ENCODE results near the gene PLXDC2. TPM values are rescaled to one million over a fixed set of nuclear protein-coding genes. Genes with fewer than 3 reads are reported as not detected.
A peak's percentile ranks its signal among the peaks of the same experiment; 100 is the strongest.

The PLXDC2 gene
- total RNA-seq, 1 donor from 2014 or later, result 94.1 TPM

- no peak overlapping the region for H3K4me3 ChIP-seq
- intact Hi-C loops (cut with DNase I), result no loop called here
These were observed 151.7 kb downstream of the PLXDC2 start for GRCh38 chr10:19967981-19968380.

DNA sequence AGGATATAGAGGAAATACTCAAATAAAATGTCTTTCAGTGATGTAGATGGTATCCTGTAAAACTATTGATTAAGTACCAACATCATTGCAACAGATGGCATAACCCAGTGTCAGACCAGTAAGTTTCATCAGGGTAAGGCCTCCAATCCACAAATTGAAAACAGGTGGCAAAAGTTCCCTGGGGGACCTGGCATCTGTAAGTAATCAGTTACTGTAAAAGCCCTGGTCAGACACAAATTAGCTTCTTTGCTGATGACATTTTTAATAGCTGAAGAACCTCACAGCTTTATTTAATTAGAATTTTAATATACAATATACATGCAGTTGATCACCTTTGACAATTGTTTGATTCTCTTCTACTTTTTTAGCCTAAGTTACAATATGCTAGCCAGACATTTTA, 152.5 kb downstream of the PLXDC2 start:
- Histone ChIP-seq H3K27ac (no peak overlapping the region), H3K36me3 (no peaks in the 10 kb centered on the region), H3K4me3 (no peak overlapping the region), H3K9me3 (no peaks in the 10 kb centered on the region), H3K4me1 (peaks cover 3 to 18% of the 10 kb centered on the region in 2 donors), H3K27me3 (no peaks in the 10 kb centered on the region)
- no peak for TF ChIP-seq CTCF (IDR thresholded peaks at IDR 0.05)
- intact Hi-C loops (cut with DNase I), result no loop called here
- DNase-seq (ENCODE audit: low spot score in 2 of 2), result no peak

More at GRCh38 chr10:19967981-19968380, 151.7 kb downstream of the PLXDC2 start:
- TF ChIP-seq CTCF (IDR thresholded peaks at IDR 0.05), result no peak
- Histone ChIP-seq H3K9me3 (no peaks in the 10 kb centered on the region), H3K27me3 (no peaks in the 10 kb centered on the region), H3K4me1 (peaks cover 3 to 18% of the 10 kb centered on the region in 2 donors), H3K36me3 (no peaks in the 10 kb centered on the region), H3K27ac (no peak overlapping the region)
- DNase-seq (ENCODE audit: low spot score in 2 of 2), result no peak

DNA sequence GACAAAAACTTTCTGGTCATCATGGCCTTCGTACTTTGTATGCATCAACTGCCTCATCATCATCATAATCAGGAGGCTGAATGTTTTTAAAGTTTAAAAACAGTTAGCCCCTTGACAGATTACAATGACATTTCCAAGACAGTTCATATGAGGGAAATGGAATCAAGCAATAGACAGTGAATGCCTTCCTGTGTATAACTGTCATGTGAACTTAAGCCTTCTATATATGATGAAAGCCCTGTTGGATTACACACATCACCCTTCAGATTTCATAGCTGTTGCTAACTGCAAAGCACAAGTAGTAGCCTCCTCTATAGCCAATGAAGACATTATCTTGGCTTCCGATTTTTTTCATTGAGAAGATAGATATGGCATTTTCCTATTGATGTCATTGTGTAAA, 154.0 kb downstream of the PLXDC2 start:
- Histone ChIP-seq H3K27ac (peak overlapping the region in 1 of 2 donors; percentile 55), H3K4me3 (no peak overlapping the region), H3K9me3 (no peaks in the 10 kb centered on the region), H3K27me3 (no peaks in the 10 kb centered on the region), H3K4me1 (peaks cover 0 to 18% of the 10 kb centered on the region in 2 donors), H3K36me3 (no peaks in the 10 kb centered on the region)
- intact Hi-C loops (cut with DNase I), result no loop called here
- no peak for DNase-seq (ENCODE audit: low spot score in 2 of 2)
- TF ChIP-seq CTCF (IDR thresholded peaks at IDR 0.05), result no peak

- Histone ChIP-seq H3K4me1 (peaks cover 0 to 18% of the 10 kb centered on the region in 2 donors), H3K27me3 (no peaks in the 10 kb centered on the region), H3K27ac (peak overlapping the region; percentile 17 to 55), H3K9me3 (no peaks in the 10 kb centered on the region), H3K36me3 (no peaks in the 10 kb centered on the region), H3K4me3 (no peak overlapping the region)
- no peak for DNase-seq (ENCODE audit: low spot score in 2 of 2)
- intact Hi-C loops (cut with DNase I), result no loop called here
- no peak for TF ChIP-seq CTCF (IDR thresholded peaks at IDR 0.05)
These were observed 154.5 kb downstream of the PLXDC2 start for GRCh38 chr10:19970717-19971116.

DNA sequence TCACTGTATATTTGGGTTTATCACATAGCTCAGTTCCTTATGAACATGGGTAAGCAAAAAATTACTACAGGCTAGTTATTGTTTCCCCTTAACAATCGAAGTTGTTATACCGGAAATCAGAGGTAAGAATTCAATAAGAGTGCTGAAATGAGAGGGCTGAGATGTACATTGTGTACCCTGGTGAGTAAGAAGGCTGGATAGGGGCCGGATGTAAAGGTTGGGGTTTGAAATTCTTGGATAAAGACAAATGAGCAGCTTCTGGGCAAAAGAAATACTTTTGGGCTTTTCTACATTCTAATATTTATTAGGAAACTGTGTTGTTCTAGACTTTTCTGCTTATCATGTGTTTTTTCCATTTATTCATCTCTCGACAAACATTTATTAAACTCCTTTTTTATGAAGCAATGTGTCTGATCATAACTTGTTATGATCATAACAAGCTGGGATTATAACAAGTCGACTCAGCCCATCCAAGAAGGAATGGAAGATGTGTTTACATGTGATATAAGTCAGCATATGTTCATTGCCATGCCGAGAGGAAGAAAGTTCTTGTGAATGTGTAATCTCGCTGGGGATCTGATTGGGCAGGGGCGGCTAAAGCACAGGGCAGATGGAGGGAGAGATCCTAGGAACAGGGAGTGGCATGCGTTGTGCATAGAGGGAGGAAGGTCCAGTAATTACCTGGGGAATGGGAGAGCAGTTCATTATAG, 155.3 kb downstream of the PLXDC2 start:
- peaks cover 0 to 18% of the 10 kb centered on the region in 2 donors for H3K4me1 ChIP-seq
- intact Hi-C loops (cut with DNase I), result no loop called here
- no peak overlapping the region for H3K4me3 ChIP-seq
- H3K27ac ChIP-seq, result peak overlapping the region in 1 of 2 donors; percentile 55
- H3K9me3 ChIP-seq, result no peaks in the 10 kb centered on the region
- H3K27me3 ChIP-seq, result no peaks in the 10 kb centered on the region
- H3K36me3 ChIP-seq, result no peaks in the 10 kb centered on the region
- DNase-seq (ENCODE audit: low spot score in 2 of 2), result no peak
- no peak for TF ChIP-seq CTCF (IDR thresholded peaks at IDR 0.05)
